NCI-H2081 (cell line): ENCODE results near the gene ABR.
A peak's percentile ranks its signal among the peaks of the same experiment; 100 is the strongest.
"Not testable (repeated sequence)": the region's sequence is repeated elsewhere in the genome, so short reads cannot be mapped to it uniquely, and the experiment has no call there.

Experiments used
- DNase-seq, 2 experiments: peaks; one replicate each; lab custom pipeline; 2025; lab: John Stamatoyannopoulos, UW

Gene ABR

GRCh38 chr17:1173432-1174262, 6.1 kb downstream of the ABR start:
- DNase-seq, result no peak

GRCh38 chr17:1171953-1172352, 7.8 kb downstream of the ABR start:
- no peak for DNase-seq

- DNase-seq, result no peak
These were observed 9.0 kb downstream of the ABR start for GRCh38 chr17:1170739-1171138.

GRCh38 chr17:1169929-1170312, 9.9 kb downstream of the ABR start:
- DNase-seq, result no peak

GRCh38 chr17:1169221-1169928, 10.4 kb downstream of the ABR start:
- DNase-seq, result no peak

GRCh38 chr17:1168533-1169220, 11.1 kb downstream of the ABR start:
- DNase-seq, result no peak

- no peak for DNase-seq
These were observed 13.5 kb downstream of the ABR start for GRCh38 chr17:1166276-1166675.

GRCh38 chr17:1165836-1166235, 13.9 kb downstream of the ABR start:
- DNase-seq, result no peak

GRCh38 chr17:1164935-1165556, 14.7 kb downstream of the ABR start:
- no peak for DNase-seq

GRCh38 chr17:1162116-1162855, 17.5 kb downstream of the ABR start:
- peak; percentile 22 to 57 for DNase-seq

GRCh38 chr17:1160591-1161390, 19.0 kb downstream of the ABR start:
- no peak for DNase-seq

- no peak for DNase-seq
These were observed 20.2 kb downstream of the ABR start for GRCh38 chr17:1159431-1160180.

GRCh38 chr17:1158879-1159278, 20.9 kb downstream of the ABR start:
- DNase-seq, result no peak

- DNase-seq, result no peak
These were observed 22.9 kb downstream of the ABR start for GRCh38 chr17:1156864-1157263.

GRCh38 chr17:1154704-1155103, 25.1 kb downstream of the ABR start:
- no peak for DNase-seq

GRCh38 chr17:1153795-1154546, 25.8 kb downstream of the ABR start:
- peak; percentile 24 to 55 for DNase-seq

- DNase-seq, result not testable (repeated sequence)
These were observed 27.2 kb downstream of the ABR start for GRCh38 chr17:1152582-1152981.

GRCh38 chr17:1150863-1151600, 28.7 kb downstream of the ABR start:
- DNase-seq, result no peak

GRCh38 chr17:1149869-1150268, 29.9 kb downstream of the ABR start:
- no peak for DNase-seq
